ENCODE results near the gene BRD9.
"Not testable (repeated sequence)": the region's sequence is repeated elsewhere in the genome, so short reads cannot be mapped to it uniquely, and the experiment has no call there.

The BRD9 gene

DNA sequence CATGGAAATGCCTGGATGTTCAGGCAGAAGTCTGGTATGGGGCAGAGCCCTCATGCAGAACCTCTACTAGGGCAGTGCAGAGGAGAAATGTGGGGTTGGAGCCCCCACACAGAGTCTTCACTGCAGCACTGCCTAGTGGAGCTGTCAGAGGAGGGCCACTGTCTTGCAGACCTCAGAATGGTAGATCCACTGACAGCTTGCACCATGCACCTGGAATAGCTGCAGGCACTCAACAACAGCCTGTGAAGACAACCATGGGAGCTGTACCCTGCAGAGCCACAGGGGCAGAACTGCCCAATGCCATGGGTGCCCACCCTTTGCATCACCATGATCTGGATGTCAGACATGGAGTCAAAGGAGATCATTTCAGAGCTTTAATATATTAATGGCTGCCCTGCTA is 37.0 kb upstream of the BRD9 start:
- no peak overlapping the region for H3K4me3 Mint-ChIP-seq
- peaks cover 8% of the 10 kb centered on the region for H3K4me1 Mint-ChIP-seq (ENCODE audit: low read depth)
- H3K27me3 Mint-ChIP-seq, result peaks cover 19% of the 10 kb centered on the region
- no peaks in the 10 kb centered on the region for H3K36me3 Mint-ChIP-seq
- H3K27ac Mint-ChIP-seq, result no peak overlapping the region
- no peaks in the 10 kb centered on the region for H3K9me3 Mint-ChIP-seq (ENCODE audit: low read depth)

DNA sequence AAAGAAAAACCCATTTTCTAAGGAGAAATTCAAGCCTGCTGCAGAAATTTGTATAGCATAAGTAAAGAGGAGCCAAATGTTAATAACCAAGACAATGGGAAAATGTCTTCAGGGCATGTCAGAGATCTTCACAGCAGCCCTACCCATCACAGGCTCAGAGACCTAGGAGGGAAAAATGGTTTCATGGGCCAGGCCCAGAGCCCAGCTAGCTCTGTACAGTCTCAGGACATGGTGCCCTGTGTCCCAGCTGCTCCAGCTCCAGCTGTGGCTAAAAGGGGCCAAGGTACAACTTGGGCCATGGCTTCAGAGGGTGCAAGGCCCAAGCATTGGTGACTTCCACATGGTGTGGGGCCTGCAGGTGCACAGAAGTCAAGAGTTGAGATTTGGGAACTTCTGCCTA is 36.6 kb upstream of the BRD9 start:
- H3K27ac Mint-ChIP-seq; H3K9me3 Mint-ChIP-seq (ENCODE audit: low read depth); H3K4me1 Mint-ChIP-seq (ENCODE audit: low read depth); H3K4me3 Mint-ChIP-seq; H3K36me3 Mint-ChIP-seq: not testable (repeated sequence)
- peaks cover 19% of the 10 kb centered on the region for H3K27me3 Mint-ChIP-seq

DNA sequence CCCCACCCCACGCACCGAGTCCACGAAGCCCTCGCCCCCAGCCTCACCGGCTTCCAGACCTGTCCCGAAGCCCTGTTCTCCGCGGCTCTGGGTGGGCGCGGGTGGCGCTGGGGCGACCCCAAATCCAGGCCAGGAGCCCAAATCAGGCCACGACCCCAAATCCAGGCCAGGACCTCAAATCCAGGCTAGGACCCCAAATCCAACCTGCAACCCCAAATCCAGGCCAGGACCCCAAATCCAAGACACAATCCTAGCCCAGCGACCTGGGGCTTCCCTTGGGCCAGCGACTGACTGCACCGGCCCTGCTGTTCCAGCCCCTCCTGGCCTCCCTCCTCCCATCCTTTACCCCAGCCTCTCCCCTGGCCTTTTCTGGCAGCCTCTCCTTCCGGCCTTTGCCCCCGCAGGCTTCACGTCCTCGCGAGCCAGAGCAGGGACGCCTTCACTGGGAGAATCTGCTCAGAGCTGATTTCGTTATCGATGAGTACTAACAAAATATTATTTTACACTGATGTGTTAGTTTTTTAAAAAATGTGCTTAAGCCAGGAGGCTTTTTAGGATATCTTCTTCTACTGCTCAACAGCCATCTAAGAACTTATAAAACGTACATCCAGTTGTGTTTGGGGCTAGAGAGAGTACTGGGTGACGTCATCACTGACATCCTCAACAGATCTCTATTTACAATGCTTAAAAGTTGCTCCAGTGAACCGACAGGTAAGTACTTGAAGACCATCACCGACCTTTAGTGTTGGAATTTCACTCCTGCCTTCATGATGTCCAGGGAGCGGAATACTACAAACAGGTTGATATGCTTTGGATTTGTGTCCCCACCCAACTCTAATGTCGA is 34.8 kb upstream of the BRD9 start:
- Mint-ChIP-seq H3K27ac (no peak overlapping the region), H3K4me3 (peak overlapping the region; percentile 60), H3K4me1 (ENCODE audit: low read depth) (peaks cover 8% of the 10 kb centered on the region), H3K36me3 (no peaks in the 10 kb centered on the region), H3K9me3 (ENCODE audit: low read depth) (no peaks in the 10 kb centered on the region), H3K27me3 (peaks cover 19% of the 10 kb centered on the region)

DNA sequence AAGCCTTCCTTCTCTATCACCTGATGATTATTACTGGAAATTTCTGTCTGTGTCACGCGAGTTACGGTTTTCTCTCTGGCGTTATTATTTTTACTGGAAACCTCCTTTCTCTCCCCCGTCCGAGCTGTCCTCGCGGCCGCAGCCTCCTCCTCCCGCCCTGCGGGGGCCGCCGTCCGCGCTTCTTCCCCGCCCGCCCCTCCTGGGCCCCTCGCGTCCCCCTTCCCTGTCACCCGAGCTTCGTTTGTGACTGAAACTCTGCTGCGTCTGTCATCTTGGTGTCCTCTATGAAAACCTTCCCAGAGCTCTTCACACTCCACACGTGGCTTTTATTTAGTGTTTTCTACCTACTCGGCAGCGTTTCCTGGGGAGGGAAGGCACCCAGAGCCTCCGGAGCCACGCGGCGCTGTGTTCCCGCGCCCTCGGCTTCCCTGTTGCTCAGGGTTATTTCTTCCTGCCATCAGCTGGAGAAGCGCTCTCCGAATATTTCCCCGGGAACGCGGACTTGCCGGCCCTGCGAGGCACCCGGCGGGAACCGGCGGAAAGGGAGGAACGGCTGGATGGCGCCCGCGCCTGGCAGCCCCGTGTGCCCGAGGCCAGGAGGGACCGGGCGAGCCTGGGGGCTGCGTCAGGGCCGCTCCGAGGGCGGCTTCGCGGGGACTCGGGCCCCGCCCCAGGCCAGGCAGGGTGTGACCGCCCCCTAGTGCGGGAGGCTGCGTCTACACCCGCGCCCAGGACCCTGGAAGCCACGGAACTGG is 34.0 kb upstream of the BRD9 start:
- Mint-ChIP-seq H3K4me1 (ENCODE audit: low read depth) (peaks cover 8% of the 10 kb centered on the region), H3K27ac (no peak overlapping the region), H3K36me3 (no peaks in the 10 kb centered on the region), H3K27me3 (peaks cover 19% of the 10 kb centered on the region), H3K4me3 (peak overlapping the region; percentile 45), H3K9me3 (ENCODE audit: low read depth) (no peaks in the 10 kb centered on the region)

DNA sequence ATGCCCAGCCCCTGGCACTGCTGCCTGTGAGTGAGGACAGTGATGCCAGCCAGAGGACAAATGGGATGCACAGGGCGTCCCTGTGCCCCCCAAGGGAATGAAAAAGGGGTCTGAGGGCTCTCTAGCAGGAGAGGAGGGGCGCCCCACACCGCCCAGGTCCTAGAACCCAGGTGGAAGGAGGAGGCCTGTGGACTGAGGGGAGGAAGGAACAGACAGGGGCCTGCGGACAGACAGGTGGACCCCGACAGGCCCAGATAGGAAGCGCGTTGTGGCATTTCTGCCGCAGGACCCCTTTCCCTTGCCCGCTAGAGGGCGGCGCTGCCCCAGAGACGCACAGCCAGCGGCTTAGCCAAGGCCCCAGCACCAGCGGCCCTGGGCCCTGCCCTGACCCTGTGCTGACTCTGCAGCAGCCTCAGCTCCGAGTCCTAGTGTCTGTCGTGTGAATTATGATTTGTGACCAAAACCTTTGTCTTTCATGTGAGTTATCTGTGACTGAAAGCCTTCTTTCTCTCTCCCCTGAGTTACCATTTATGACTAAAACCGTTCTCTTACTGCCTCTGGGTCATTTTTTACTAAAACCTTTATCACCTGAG is 30.8 kb upstream of the BRD9 start:
- no peak overlapping the region for H3K4me3 Mint-ChIP-seq
- H3K4me1 Mint-ChIP-seq (ENCODE audit: low read depth), result peaks cover 8% of the 10 kb centered on the region
- H3K9me3 Mint-ChIP-seq (ENCODE audit: low read depth), result no peaks in the 10 kb centered on the region
- H3K27me3 Mint-ChIP-seq, result peaks cover 17% of the 10 kb centered on the region
- H3K36me3 Mint-ChIP-seq, result peaks cover 4% of the 10 kb centered on the region
- H3K27ac Mint-ChIP-seq, result no peak overlapping the region

DNA sequence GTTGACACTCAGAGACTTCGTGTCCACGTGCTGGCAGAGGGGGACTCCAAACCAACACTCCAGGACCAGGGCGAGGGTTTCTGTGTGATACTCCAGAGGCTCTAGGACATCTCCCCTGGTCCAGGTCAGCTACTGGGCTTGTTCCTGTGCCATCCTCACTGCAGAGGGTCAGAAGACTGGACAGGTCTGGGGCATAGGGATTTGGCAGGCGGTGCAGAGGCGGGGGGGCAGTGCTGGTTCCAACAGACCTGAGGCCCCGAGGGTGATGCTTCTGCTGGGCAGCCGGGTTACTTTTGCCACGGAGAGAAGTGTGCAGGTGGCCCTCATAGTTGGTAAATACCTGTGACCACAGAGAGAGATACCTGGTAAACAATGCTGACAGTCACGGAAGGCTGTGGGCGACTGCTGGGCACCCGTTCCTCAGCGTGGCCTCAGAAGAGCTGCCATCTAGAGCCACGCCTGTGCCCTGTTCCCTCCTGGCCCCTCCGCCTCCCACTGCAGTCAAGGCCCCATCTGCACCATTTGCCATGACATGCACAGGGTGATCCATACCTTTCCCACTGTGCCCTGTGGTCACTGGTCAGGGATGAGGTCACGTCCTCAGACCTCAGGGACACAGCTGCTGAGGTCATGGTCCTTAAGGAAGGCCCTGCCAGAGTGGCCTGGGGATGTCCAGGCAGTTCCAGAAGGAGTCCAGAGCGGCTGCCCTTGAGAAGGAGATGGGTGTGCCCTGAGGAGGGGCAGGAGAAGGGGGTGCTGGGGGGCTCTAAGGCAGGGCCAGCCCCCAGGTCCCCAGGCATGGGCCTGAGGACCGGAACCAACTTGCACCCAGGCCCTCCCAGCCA is 30.1 kb upstream of the BRD9 start:
- H3K36me3 Mint-ChIP-seq, result peaks cover 4% of the 10 kb centered on the region
- peaks cover 13% of the 10 kb centered on the region for H3K27me3 Mint-ChIP-seq
- no peak overlapping the region for H3K27ac Mint-ChIP-seq
- peaks cover 7% of the 10 kb centered on the region for H3K4me1 Mint-ChIP-seq (ENCODE audit: low read depth)
- no peak overlapping the region for H3K4me3 Mint-ChIP-seq
- no peaks in the 10 kb centered on the region for H3K9me3 Mint-ChIP-seq (ENCODE audit: low read depth)

DNA sequence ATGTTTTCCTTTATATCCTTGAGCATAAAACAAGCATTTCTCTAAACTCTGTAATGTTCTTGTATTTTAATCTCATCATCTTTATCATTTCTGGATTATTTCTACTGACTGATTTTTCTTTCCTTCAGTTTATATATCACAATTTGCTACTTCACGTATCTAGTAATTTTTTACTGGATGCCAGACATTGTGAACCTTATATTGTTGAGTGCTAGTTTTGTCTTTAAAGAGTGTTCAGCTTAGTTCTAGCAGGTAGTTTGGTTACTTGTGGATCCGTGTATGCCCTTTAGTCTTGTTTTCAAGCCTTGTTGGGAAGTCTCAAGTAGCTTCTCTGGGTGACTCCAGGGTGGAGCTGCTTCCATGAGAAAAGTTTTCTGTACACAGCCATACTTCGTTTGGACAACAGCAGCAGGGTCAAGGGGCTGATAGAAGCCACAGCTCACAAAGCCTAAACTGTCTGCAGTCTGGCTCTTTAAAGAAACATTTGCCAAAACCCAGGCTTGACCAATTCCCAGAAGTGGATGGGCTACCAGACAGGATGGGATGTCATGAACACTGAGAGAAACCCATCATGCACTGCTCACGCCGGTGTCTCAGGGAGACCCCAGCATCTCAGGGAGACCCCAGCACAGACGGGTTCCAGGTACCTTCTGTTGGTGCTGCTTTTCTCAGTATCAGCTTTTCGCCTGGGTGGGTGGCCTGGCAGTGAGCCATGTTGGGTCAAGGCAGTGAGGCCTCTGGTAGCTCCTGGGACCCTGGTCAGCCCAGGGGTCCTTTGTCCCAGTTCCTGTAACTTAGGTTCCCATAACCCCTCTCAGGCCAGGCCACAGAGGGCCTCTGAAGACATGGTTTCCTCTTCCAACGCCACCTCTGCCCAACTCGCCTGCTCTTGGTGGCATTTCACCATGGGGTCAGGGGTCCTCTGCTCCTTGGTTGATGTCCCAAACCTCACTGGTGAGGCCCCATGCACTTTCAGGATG is 29.1 kb upstream of the BRD9 start:
- Mint-ChIP-seq H3K9me3 (ENCODE audit: low read depth) (no peaks in the 10 kb centered on the region), H3K4me3 (no peak overlapping the region), H3K27me3 (peaks cover 10% of the 10 kb centered on the region)

DNA sequence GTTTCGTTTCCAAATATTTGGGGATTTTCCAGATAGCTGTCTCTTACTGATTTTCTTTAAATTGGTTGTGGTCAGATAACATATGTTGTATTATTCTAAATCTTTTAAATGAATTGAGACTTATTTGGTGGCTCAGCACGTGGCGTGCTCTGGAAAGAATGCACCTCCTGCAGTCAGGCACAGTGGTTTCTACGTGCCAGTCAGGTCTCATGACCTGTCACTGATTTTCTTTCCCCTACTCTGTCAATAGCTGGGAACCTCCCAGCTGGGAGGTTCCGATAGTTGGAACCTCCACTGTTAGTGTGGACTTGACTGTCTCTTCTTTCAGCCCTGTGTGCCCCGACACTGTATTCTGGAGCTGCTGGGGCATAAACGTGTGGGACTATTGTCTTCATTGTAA is 27.7 kb upstream of the BRD9 start:
- Mint-ChIP-seq H3K4me1 (ENCODE audit: low read depth) (no peaks in the 10 kb centered on the region), H3K9me3 (ENCODE audit: low read depth) (no peaks in the 10 kb centered on the region), H3K27me3 (peaks cover under 1% of the 10 kb centered on the region), H3K4me3 (no peak overlapping the region), H3K36me3 (peaks cover 4% of the 10 kb centered on the region), H3K27ac (no peak overlapping the region)

More for the DNA sequence above, 29.1 kb upstream of the BRD9 start:
- H3K4me1 Mint-ChIP-seq (ENCODE audit: low read depth), result peaks cover 3% of the 10 kb centered on the region
- peaks cover 4% of the 10 kb centered on the region for H3K36me3 Mint-ChIP-seq
- H3K27ac Mint-ChIP-seq, result no peak overlapping the region

DNA sequence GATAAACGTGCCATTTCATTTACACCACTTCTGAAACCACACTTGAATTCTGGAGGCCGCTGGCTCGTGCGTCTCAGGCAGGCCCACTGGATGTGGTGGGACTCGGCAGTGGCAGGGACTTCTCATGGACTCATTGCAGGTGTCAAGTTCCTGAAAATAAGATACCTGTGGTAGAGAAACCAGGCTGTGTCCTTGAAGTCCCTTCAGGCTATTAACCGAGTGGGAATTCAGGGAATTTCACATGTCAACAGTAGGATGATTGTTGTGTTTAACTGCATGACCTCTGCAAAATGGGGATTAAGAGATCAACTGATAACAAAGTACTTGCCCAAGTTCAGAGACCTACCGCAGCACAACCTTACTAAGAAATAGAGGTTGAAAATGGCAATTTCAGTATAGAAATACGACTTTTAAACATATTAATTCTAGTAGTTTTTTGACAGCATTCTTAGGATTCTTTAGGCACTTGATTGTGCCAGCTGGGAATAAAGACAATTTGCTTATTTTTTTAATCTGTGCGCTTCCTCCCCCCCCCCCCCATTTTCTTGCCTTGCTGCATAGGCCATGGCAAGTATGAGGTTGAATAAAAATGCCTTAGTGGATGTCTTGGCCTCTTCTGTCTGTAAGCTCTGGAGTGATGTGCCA is 26.9 kb upstream of the BRD9 start:
- no peak overlapping the region for H3K27ac Mint-ChIP-seq
- no peaks in the 10 kb centered on the region for H3K27me3 Mint-ChIP-seq
- no peaks in the 10 kb centered on the region for H3K9me3 Mint-ChIP-seq (ENCODE audit: low read depth)
- peaks cover 7% of the 10 kb centered on the region for H3K36me3 Mint-ChIP-seq
- H3K4me1 Mint-ChIP-seq (ENCODE audit: low read depth), result no peaks in the 10 kb centered on the region
- no peak overlapping the region for H3K4me3 Mint-ChIP-seq

DNA sequence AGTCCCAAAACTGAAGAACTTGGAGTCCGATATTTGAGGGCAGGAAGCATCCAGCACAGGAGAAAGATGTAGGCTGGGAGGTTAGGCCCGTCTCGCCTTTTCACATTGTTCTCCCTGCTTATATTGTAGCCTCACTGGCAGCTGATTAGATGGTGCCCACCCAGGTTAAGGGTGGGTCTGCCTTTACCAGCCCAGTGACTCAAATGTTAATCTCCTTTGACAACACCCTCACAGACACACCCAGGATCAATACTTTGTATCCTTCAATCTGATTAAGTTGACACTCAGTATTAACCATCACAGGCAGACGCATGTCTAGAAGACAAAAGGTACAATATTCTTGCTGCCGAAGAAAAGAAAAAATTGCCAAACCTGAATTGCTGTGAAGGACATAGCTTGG is 26.1 kb upstream of the BRD9 start:
- not testable (repeated sequence) for H3K4me3 Mint-ChIP-seq; H3K27me3 Mint-ChIP-seq; H3K9me3 Mint-ChIP-seq (ENCODE audit: low read depth); H3K27ac Mint-ChIP-seq; H3K4me1 Mint-ChIP-seq (ENCODE audit: low read depth)
- H3K36me3 Mint-ChIP-seq, result peaks cover 11% of the 10 kb centered on the region

DNA sequence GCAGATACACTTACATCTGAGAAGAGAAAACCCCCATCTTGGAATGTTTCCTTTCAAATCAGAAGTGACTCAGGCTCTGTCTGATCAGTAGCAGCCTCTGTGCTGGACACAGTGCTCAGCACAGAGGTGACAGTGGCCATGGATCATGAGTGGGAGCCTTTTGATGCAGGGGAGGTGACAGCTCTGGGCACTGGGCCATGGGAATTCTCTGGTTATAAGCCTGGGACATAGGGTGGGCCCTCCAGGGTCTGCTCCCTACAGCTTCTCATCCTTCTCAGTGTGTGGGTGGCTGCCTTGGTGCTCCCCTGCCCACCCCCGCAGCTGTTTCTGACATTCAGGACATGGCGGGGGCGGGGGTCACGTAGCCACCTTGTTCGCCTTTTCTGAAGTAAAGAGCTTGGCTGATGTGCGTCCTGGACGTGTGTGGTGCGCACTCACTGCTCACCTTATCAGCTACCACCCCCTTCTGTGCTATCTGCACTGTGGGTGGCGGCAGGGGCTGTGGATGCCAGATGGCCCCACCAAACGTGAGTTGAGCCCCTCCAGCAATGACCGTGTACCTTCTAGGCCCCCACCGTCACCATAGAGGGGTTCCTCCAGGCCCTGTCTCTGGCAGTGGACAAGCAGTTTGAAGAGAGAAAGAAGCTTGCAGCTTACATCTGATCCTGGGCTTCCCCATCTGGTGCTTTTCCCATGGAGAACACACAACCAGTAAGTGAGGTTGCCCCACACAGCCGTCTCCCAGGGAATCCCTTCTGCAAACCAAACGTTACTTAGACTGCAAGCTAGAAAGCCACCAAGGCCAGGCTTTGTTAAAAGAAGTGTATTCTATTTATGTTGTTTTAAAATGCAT is 24.1 kb upstream of the BRD9 start:
- no peak overlapping the region for H3K27ac Mint-ChIP-seq
- H3K27me3 Mint-ChIP-seq, result no peaks in the 10 kb centered on the region
- H3K4me1 Mint-ChIP-seq (ENCODE audit: low read depth), result peaks cover 1% of the 10 kb centered on the region
- H3K9me3 Mint-ChIP-seq (ENCODE audit: low read depth), result no peaks in the 10 kb centered on the region
- no peak overlapping the region for H3K4me3 Mint-ChIP-seq
- H3K36me3 Mint-ChIP-seq, result peaks cover 14% of the 10 kb centered on the region

DNA sequence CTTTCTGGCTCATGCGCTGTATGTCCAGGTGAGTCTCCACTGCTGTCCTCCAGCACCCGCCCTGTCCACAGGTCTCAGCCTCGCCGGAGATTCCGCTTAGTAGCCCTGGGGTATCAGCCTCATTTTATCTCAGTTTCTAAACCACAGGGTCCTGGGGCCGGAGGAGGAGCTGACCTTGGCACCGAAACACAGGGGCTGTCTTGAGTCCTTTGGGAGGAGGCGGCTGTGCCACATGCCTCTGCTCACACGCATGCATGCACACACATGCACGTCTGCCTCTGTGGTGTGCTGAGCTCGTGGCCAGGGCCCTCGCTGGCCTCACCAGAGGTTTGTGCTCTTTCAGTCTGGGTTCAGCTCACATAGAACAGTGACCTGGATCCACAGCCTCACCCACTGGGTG is 23.3 kb upstream of the BRD9 start:
- Mint-ChIP-seq H3K9me3 (ENCODE audit: low read depth) (no peaks in the 10 kb centered on the region), H3K36me3 (peaks cover 14% of the 10 kb centered on the region), H3K27ac (no peak overlapping the region), H3K4me1 (ENCODE audit: low read depth) (peaks cover 1% of the 10 kb centered on the region), H3K4me3 (no peak overlapping the region), H3K27me3 (no peaks in the 10 kb centered on the region)

DNA sequence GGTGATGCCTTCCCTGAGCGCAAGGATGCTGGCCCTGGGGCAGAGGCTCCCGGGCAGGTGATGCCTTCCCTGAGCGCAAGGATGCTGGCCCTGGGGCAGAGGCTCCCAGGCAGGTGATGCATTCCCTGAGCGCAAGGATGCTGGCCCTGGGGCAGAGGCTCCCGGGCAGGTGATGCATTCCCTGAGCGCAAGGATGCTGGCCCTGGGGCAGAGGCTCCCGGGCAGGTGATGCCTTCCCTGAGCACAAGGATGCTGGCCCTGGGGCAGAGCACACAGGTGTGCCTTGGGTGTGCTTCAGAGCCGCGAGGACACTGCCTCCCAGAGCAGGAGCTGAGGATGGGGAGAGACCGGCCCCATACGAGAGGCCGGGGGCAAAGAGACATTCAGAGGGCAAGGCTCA is 22.7 kb upstream of the BRD9 start:
- H3K9me3 Mint-ChIP-seq (ENCODE audit: low read depth); H3K27me3 Mint-ChIP-seq; H3K4me1 Mint-ChIP-seq (ENCODE audit: low read depth); H3K27ac Mint-ChIP-seq; H3K4me3 Mint-ChIP-seq: not testable (repeated sequence)
- peaks cover 14% of the 10 kb centered on the region for H3K36me3 Mint-ChIP-seq
